Neural cell (in vitro differentiated cells): ENCODE data around the gene MED15. TPM values are rescaled to one million over a fixed set of nuclear protein-coding genes. Genes with fewer than 3 reads are reported as not detected.

ENCODE experiments used
- H2AFZ ChIP-seq: fragments of 200-600, 300-800 bp; sonication (generic), shearing (Covaris generic); 2 replicates; pipeline ENCODE4 v1.6.0; 2014; ENCODE audit warnings: low read depth, mild to moderate bottlenecking, antibody characterized with exemption, low read length, moderate library complexity
- H3F3A ChIP-seq: fragments of 200-600 bp; shearing (Covaris generic); 2 replicates; pipeline ENCODE4 v1.6.1; 2016; ENCODE audit warnings: mild to moderate bottlenecking, moderate library complexity, mixed read lengths, antibody characterized with exemption, low read length; ENCODE audit not compliant: insufficient read depth, poor library complexity, severe bottlenecking
- H3K27ac ChIP-seq: fragments of 200-600, 300-800 bp; sonication (generic), shearing (Covaris generic); 2 replicates; pipeline ENCODE4 v1.5.1; 2014; ENCODE audit warnings: mild to moderate bottlenecking, low read length, moderate library complexity
- H3K27me3 ChIP-seq: fragments of 300-800, 200-600 bp; sonication (generic), shearing (Covaris generic); 2 replicates; pipeline ENCODE4 v1.6.0; 2014; ENCODE audit warnings: mild to moderate bottlenecking, low read depth, low read length, moderate library complexity; ENCODE audit not compliant: insufficient read depth
- H3K36me3 ChIP-seq: fragments of 300-800, 200-600 bp; sonication (generic), shearing (Covaris generic); 2 replicates; pipeline ENCODE4 v1.5.1; 2014; ENCODE audit warnings: mild to moderate bottlenecking, antibody characterized with exemption, low read length, moderate library complexity; ENCODE audit not compliant: insufficient read depth
- H3K4me2 ChIP-seq: fragments of 300-800, 200-600 bp; sonication (generic), shearing (Covaris generic); 2 replicates; pipeline ENCODE4 v1.6.0; 2014; ENCODE audit warnings: mild to moderate bottlenecking, low read length
- H3K4me3 ChIP-seq: fragments of 300-800, 200-600 bp; sonication (generic), shearing (Covaris generic); 2 replicates; pipeline ENCODE4 v1.5.1; 2014; ENCODE audit warnings: mild to moderate bottlenecking, low read length, moderate library complexity
- H3K79me2 ChIP-seq: fragments of 200-600 bp; shearing (Covaris generic); replicated peaks from 2 replicates; pipeline ENCODE4 v1.6.0; 2014; ENCODE audit warnings: mild to moderate bottlenecking, low read length, moderate library complexity; ENCODE audit not compliant: insufficient read depth
- H3K9ac ChIP-seq: fragments of 300-800, 200-600 bp; sonication (generic), shearing (Covaris generic); 2 replicates; pipeline ENCODE4 v1.6.1; 2016; ENCODE audit warnings: mild to moderate bottlenecking, low read length, mixed read lengths
- H3K9me2 ChIP-seq: fragments of 200-600 bp; shearing (Covaris generic); 2 replicates; pipeline ENCODE4 v1.6.1; 2016; ENCODE audit warnings: mild to moderate bottlenecking, low read length, mixed read lengths; ENCODE audit not compliant: insufficient read depth
- H3K9me3 ChIP-seq: fragments of 200-600, 300-800 bp; sonication (generic), shearing (Covaris generic); 2 replicates; pipeline ENCODE4 v1.6.1; 2016; ENCODE audit warnings: mild to moderate bottlenecking, mixed run types, low read length, moderate library complexity, mixed read lengths
- H4K20me1 ChIP-seq: fragments of 200-600 bp; shearing (Covaris generic); 2 replicates; pipeline ENCODE4 v1.6.1; 2016; ENCODE audit warnings: mild to moderate bottlenecking, mixed run types; ENCODE audit not compliant: insufficient read depth
- CTCF ChIP-seq: fragments of 450-650 bp; IDR thresholded peaks from 2 replicates; pipeline ENCODE4 v1.5.1; 2014; ENCODE audit warnings: antibody characterized with exemption, mild to moderate bottlenecking, moderate library complexity; ENCODE audit not compliant: poor library complexity, severe bottlenecking
- EP300 ChIP-seq: fragments of 450-650 bp; conservative IDR thresholded peaks from 2 replicates; pipeline ENCODE4 v1.6.1; 2014; ENCODE audit warnings: antibody characterized with exemption, mild to moderate bottlenecking, moderate library complexity; ENCODE audit not compliant: poor library complexity, severe bottlenecking
- EZH2 ChIP-seq: fragments of 200-600, 300-800 bp; shearing (Covaris generic), sonication (generic); IDR thresholded peaks from 2 replicates; pipeline ENCODE4 v1.6.1; 2014; ENCODE audit warnings: antibody characterized with exemption, low read length, borderline replicate concordance, mild to moderate bottlenecking; ENCODE audit not compliant: insufficient read depth, poor library complexity, severe bottlenecking
- MXI1 ChIP-seq: fragments of 450-650 bp; conservative IDR thresholded peaks from 2 replicates; pipeline ENCODE4 v1.6.1; 2014; ENCODE audit warnings: antibody characterized with exemption, mild to moderate bottlenecking; ENCODE audit not compliant: poor library complexity, severe bottlenecking
- POLR2AphosphoS5 ChIP-seq: IDR thresholded peaks from 2 replicates; pipeline ENCODE4 v1.6.1; 2012
- RAD21 ChIP-seq: fragments of 450-650 bp; conservative IDR thresholded peaks from 2 replicates; pipeline ENCODE4 v1.6.1; 2014; ENCODE audit warnings: antibody characterized with exemption, mild to moderate bottlenecking, moderate library complexity
- REST ChIP-seq: IDR thresholded peaks from 2 replicates; pipeline ENCODE4 v1.6.1; 2012; ENCODE audit warnings: borderline replicate concordance
- SMC3 ChIP-seq: fragments of 450-650 bp; conservative IDR thresholded peaks from 2 replicates; pipeline ENCODE4 v1.6.1; 2014; ENCODE audit warnings: antibody characterized with exemption, mild to moderate bottlenecking, moderate library complexity; ENCODE audit not compliant: poor library complexity
- TAF1 ChIP-seq: IDR thresholded peaks from 2 replicates; pipeline ENCODE4 v1.6.1; 2012; ENCODE audit warnings: low read depth
- polyA plus RNA-seq: library from polyadenylated mRNA; depleted of rRNA; stranded (reverse); fragments of >200 nt; gene quantifications from 2 replicates; pipeline ENCODE4 v1.2.3, GENCODE V29; 2014

The MED15 gene
- polyA plus RNA-seq, 1 donor from 2014 or later, result 13.2 TPM

GRCh38 chr22:20574920-20575353 lies 67.5 kb downstream of the MED15 start:
- H3K9ac ChIP-seq, result no peak overlapping the region
- H4K20me1 ChIP-seq, result no peaks in the 10 kb centered on the region
- H3K27ac ChIP-seq, result no peak overlapping the region
- TF ChIP-seq EZH2 (no peak), TAF1 (no peak), RAD21 (no peak), POLR2AphosphoS5 (no peak), CTCF (no peak), SMC3 (no peak), EP300 (no peak), MXI1 (no peak), REST (no peak)
- H3K4me2 ChIP-seq, result no peak overlapping the region
- H3K4me3 ChIP-seq, result no peak overlapping the region
- H3K79me2 ChIP-seq, result no peaks in the 10 kb centered on the region
- H3F3A ChIP-seq, result no peaks in the 10 kb centered on the region
- H3K9me3 ChIP-seq, result no peaks in the 10 kb centered on the region
- H3K9me2 ChIP-seq, result no peaks in the 10 kb centered on the region
- no peak overlapping the region for H2AFZ ChIP-seq
- no peaks in the 10 kb centered on the region for H3K27me3 ChIP-seq
- H3K36me3 ChIP-seq, result peaks cover 7% of the 10 kb centered on the region

GRCh38 chr22:20575724-20576444 lies 68.5 kb downstream of the MED15 start:
- no peaks in the 10 kb centered on the region for H4K20me1 ChIP-seq
- no peaks in the 10 kb centered on the region for H3K9me2 ChIP-seq
- TF ChIP-seq REST (no peak), SMC3 (no peak), MXI1 (no peak), TAF1 (no peak), EP300 (no peak), EZH2 (no peak), RAD21 (no peak), CTCF (no peak), POLR2AphosphoS5 (no peak)
- no peak overlapping the region for H3K27ac ChIP-seq
- H3K27me3 ChIP-seq, result no peaks in the 10 kb centered on the region
- no peak overlapping the region for H3K4me3 ChIP-seq
- no peak overlapping the region for H3K9ac ChIP-seq
- H3K9me3 ChIP-seq, result no peaks in the 10 kb centered on the region
- H3K79me2 ChIP-seq, result no peaks in the 10 kb centered on the region
- no peaks in the 10 kb centered on the region for H3F3A ChIP-seq
- peaks cover 7% of the 10 kb centered on the region for H3K36me3 ChIP-seq
- no peak overlapping the region for H2AFZ ChIP-seq
- H3K4me2 ChIP-seq, result no peak overlapping the region
